Ovary (tissue), 9 donors: ENCODE measurements around the gene PCGF3. TPM values are rescaled to one million over a fixed set of nuclear protein-coding genes. Genes with fewer than 3 reads are reported as not detected.

Experiments used
- DNase-seq, 5 donors: peaks; one replicate each; pipeline ENCODE4 v3.0.0-alpha.2; 2019 to 2020
- H3K27ac ChIP-seq, 2 donors: fragments of 200-600 bp; one replicate each; pipeline versions ENCODE4 v1.5.1 to v1.8.0; 2019 to 2022
- H3K27me3 ChIP-seq: fragments of 200-600 bp; one replicate; pipeline ENCODE4 v1.8.0; 2022
- H3K36me3 ChIP-seq: fragments of 200-600 bp; sonication (generic); one replicate; pipeline ENCODE4 v1.5.1; 2019
- H3K4me1 ChIP-seq: one replicate; pipeline ENCODE4 v1.8.1; 2013; ENCODE audit warnings: mild to moderate bottlenecking, moderate library complexity; ENCODE audit not compliant: insufficient read depth
- H3K4me3 ChIP-seq: fragments of 200-600 bp; sonication (generic); one replicate; pipeline ENCODE4 v1.5.1; 2017
- H3K9me3 ChIP-seq, 2 donors: fragments of 200-600 bp in 1 of 2; sonication (generic) in 1 of 2; one replicate each; pipeline versions ENCODE4 v1.5.1 to v1.8.1; 2013 to 2019; ENCODE audit warnings: mild to moderate bottlenecking in 1 of 2, moderate library complexity in 1 of 2
- EP300 ChIP-seq: sonication (generic); formaldehyde crosslinking; IDR thresholded peaks from one replicate; pipeline ENCODE4 v1.6.1; 2017; ENCODE audit warnings: antibody characterized with exemption
- POLR2A ChIP-seq: fragments of 450-650 bp; IDR thresholded peaks from one replicate; pipeline ENCODE4 v1.6.1; 2017; ENCODE audit warnings: antibody characterized with exemption, mild to moderate bottlenecking, moderate library complexity
- WGBS, 3 donors: extraction: QIAGEN DNeasy Blood & Tissue Kit in 1 of 3; methylation state at CpG; one replicate each; pipeline versions ENCODE4 v1.1.5 to v1.1.7; 2013 to 2017; 5-methylcytosine and 5-hydroxymethylcytosine counted together
- intact Hi-C, 4 donors: fragments of 100-400 bp; cut with DNase I; formaldehyde crosslinking; loops; one replicate each; pipeline versions ENCODE4 v1.11.0 to v1.15.1; 2022 to 2023
- polyA plus RNA-seq, 2 donors: library from polyadenylated mRNA; stranded (reverse); fragments of 200-250 nt in 1 of 2; fragments of 350-450 nt in 1 of 2; fragmentation: Illumina TruSeq in 1 of 2; extraction: RNeasy Lipid Tissue Mini Kit (QIAGEN cat#74804) in 1 of 2; gene quantifications; one replicate each; pipeline ENCODE4 v1.2.3, GENCODE V29; 2013 to 2014
- total RNA-seq, 7 donors: library from RNA; depleted of rRNA in 2 of 7; stranded (reverse); fragments of >200 nt in 2 of 7; fragmentation: NEBNext Ultra II Directional in 3 of 7; extraction: Animal tissue kit (Norgen Biotek cat#: 25700) in 3 of 7; gene quantifications; one replicate each; pipeline versions ENCODE4 v1.1.0 to v1.2.4, GENCODE V29; 2016 to 2023
- TF ChIP-seq, protein P1 (sequence below), 3 donors: fragments of 450-650 bp in 2 of 3; fragments of 200-600 bp in 1 of 3; IDR thresholded peaks; one replicate each; pipeline versions ENCODE4 v1.5.1 to v1.8.0; 2016 to 2022; ENCODE audit warnings: antibody characterized with exemption in 3 of 3, mild to moderate bottlenecking in 1 of 3
- donor health status: DM: no; HTN: no; CAD: no; lungs with moderate emphysema.
- donor health status: DM: no; HTN: no; CAD: no.
- donor health status: Bipolar disorder and iron deficiency.
- donor health status: DM: yes; HTN: yes; CAD: no.
- donor health status: DM: no; HTN: no; CAD: no.
- donor health status: DM: yes; HTN: yes; CAD: no.

PCGF3 gene
- total and polyA plus RNA-seq, 9 donors = 21.7 to 51.2 (median 45.3) TPM

DNA sequence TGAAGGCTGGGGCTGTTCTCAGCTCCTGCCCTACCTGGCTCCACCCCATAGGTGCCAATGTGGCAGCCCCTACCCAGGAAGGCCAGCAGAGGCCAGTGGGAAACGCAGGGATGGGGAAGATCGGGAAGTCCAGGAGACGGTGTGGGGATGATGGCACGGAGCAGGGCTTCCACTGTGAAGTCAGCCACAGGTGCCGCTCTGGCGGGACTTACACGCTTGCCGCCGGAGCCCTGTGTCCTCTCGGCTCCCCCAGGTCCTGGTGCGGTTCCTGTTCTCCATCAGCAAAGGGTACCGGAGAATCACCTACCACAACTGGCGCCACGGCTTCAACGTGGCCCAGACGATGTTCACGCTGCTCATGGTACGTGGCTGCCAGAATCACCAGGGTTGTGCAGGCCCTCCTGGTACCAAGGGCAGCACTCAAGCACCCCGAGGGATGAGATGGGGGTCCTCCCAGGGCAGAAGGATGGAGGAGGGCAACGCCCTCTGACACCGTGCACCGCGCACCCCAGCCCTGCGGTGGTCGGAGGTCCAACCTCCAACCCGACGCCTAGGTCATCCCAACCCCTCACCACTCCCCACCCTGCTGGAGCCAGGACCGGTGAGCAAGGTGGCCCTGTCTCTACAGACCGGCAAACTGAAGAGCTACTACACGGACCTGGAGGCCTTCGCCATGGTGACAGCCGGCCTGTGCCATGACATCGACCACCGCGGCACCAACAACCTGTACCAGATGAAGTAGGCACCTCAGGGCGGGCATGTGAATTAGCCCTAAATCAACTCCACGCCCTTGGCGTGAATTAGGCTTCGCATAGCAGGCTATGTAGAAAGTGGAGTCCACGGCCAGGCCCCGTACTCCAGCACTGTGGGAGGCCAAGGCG is 43.5 kb upstream of the PCGF3 start:
- peaks cover 7% of the 10 kb centered on the region for H3K4me1 ChIP-seq

DNA sequence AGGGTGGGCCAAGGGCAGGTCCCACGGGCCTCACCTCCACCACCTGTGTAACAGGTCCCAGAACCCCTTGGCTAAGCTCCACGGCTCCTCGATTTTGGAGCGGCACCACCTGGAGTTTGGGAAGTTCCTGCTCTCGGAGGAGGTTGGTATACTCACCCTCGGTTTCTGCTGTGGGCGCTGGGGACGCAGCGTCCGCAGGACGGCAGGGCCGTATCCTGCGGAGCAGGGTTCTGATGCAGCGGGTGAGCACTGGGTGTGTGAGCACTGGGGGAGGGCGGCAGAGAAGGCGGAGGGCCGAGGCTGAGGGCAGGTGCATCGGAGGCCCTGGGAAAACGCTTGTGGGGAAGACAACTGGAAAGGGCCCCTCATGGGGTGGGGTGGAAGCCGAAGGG is 42.6 kb upstream of the PCGF3 start:
- WGBS, 3 donors = 31 to 38% (median 38%) methylated on average over 20 of the region's 20 CpGs
- Histone ChIP-seq H3K4me3 (peak overlapping the region; percentile 41), H3K36me3 (no peaks in the 10 kb centered on the region), H3K27ac (peak overlapping the region in 1 of 2 donors; percentile 2), H3K4me1 (peaks cover 7% of the 10 kb centered on the region), H3K9me3 (no peaks in the 10 kb centered on the region), H3K27me3 (no peaks in the 10 kb centered on the region)
- DNase-seq = peak in 3 of 5 donors; percentile 19 to 32 (median 26)
- TF ChIP-seq POLR2A = no peak
- TF ChIP-seq, protein P1, sequence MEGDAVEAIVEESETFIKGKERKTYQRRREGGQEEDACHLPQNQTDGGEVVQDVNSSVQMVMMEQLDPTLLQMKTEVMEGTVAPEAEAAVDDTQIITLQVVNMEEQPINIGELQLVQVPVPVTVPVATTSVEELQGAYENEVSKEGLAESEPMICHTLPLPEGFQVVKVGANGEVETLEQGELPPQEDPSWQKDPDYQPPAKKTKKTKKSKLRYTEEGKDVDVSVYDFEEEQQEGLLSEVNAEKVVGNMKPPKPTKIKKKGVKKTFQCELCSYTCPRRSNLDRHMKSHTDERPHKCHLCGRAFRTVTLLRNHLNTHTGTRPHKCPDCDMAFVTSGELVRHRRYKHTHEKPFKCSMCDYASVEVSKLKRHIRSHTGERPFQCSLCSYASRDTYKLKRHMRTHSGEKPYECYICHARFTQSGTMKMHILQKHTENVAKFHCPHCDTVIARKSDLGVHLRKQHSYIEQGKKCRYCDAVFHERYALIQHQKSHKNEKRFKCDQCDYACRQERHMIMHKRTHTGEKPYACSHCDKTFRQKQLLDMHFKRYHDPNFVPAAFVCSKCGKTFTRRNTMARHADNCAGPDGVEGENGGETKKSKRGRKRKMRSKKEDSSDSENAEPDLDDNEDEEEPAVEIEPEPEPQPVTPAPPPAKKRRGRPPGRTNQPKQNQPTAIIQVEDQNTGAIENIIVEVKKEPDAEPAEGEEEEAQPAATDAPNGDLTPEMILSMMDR (IDR thresholded peaks at IDR 0.05) = no peak
- no peak for TF ChIP-seq EP300
- intact Hi-C loops = no loop called here

More for the DNA sequence above, 43.5 kb upstream of the PCGF3 start:
- Histone ChIP-seq H3K27me3 (no peaks in the 10 kb centered on the region), H3K4me3 (no peak overlapping the region), H3K9me3 (no peaks in the 10 kb centered on the region), H3K36me3 (no peaks in the 10 kb centered on the region), H3K27ac (no peak overlapping the region)
- WGBS, 3 donors = 96% methylated on average over 42 of the region's 42 CpGs
- TF ChIP-seq POLR2A (no peak), EP300 (no peak)
- TF ChIP-seq, protein P1 (IDR thresholded peaks at IDR 0.05) = no peak
- DNase-seq = peak in 3 of 5 donors; percentile 17 to 26 (median 17)
- intact Hi-C loops = no loop called here

DNA sequence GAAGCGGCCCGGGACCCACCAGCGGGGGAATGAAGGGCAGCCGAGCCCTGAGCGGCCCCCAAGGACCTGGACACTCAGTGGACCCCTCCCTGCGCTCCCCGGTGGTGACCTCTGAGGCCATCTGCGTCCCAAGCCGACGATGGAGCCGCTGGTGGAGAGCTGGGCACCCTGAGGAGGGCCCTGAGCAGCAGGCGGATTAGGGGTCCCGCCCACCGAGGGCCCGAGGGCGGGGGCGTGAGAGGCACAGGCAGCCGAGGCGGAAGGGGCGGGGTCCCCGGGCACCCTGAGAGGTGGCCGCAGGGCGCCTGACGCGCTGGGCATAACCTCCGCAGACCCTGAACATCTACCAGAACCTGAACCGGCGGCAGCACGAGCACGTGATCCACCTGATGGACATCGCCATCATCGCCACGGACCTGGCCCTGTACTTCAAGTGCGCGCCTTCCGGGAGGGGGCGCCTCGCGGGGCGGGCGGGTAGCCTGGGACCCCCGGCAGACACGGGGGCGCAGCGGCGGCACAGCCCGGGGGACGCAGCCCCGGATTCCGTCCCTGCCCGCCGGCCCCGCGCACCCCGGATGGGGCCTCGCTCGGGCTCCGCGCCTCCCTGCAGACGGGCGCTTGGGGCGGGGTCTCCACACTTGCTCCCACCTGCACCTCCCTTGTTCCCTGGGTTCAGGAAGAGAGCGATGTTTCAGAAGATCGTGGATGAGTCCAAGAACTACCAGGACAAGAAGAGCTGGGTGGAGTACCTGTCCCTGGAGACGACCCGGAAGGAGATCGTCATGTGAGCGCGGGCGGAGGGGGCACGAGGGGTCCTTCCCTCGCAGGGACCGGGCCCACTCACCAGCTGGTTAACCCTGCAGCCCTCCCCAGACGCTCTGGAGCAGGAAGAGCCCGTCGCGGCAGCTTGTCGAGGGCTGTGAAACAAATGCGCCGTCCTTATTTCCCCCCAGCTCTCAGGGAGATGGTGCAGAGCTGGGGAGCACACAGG is 41.9 kb upstream of the PCGF3 start:
- Histone ChIP-seq H3K27ac (peak overlapping the region in 1 of 2 donors; percentile 2), H3K36me3 (no peaks in the 10 kb centered on the region), H3K4me1 (peaks cover 7% of the 10 kb centered on the region), H3K9me3 (no peaks in the 10 kb centered on the region), H3K4me3 (peak overlapping the region; percentile 41), H3K27me3 (no peaks in the 10 kb centered on the region)
- peak; percentile 51 to 71 (median 55) for DNase-seq
- intact Hi-C loops = no loop called here
- TF ChIP-seq POLR2A = no peak
- TF ChIP-seq, protein P1 (IDR thresholded peaks at IDR 0.05) = peak in 1 of 3 donors; percentile 20
- WGBS, 3 donors = 1 to 2% (median 2%) methylated on average over 46 to 80 of the region's 80 CpGs

DNA sequence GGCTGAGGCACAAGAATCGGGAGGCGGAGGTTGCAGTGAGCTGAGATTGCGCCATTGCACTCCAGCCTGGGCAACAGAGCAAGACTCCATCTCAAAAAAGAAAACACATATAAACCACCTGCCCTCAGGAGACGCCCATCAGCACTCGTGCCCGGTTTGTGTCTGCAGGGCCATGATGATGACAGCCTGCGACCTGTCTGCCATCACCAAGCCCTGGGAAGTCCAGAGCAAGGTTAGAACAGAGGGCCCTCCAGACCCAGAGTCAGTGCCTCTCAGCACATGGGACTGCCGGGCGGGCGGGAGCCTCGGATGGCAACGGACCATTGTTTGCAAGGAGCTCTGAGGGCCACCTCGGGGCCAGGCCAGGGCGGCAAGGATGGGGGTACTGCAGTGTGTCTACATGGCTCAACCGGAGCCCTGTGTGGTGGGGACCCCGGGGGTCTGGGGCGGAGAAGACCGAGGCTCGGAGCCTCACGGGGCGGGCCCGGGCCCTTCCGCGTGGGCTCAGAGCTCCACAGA is 40.9 kb upstream of the PCGF3 start:
- Histone ChIP-seq H3K4me1 (peaks cover 8% of the 10 kb centered on the region), H3K27me3 (no peaks in the 10 kb centered on the region), H3K27ac (no peak overlapping the region), H3K36me3 (no peaks in the 10 kb centered on the region), H3K9me3 (no peaks in the 10 kb centered on the region), H3K4me3 (no peak overlapping the region)
- WGBS, 3 donors = 94 to 95% (median 95%) methylated on average over 24 of the region's 24 CpGs
- TF ChIP-seq POLR2A (no peak), EP300 (no peak)
- TF ChIP-seq, protein P1 (IDR thresholded peaks at IDR 0.05) = no peak
- intact Hi-C loops = no loop called here
- DNase-seq = peak in 4 of 5 donors; percentile 10 to 28 (median 16)
